NCI-H1417 (cell line): ENCODE data around the gene WWOX.

Experiments
- DNase-seq, 3 experiments: peaks; one replicate each; lab custom pipeline; 2025; lab: John Stamatoyannopoulos, UW

Gene WWOX

GRCh38 chr16:79136955-79137354, 1037.5 kb downstream of the WWOX start:
- no peak for DNase-seq

GRCh38 chr16:79137426-79137939, 1038.0 kb downstream of the WWOX start:
- no peak for DNase-seq

- no peak for DNase-seq
These were observed 1040.3 kb downstream of the WWOX start for GRCh38 chr16:79139799-79140198.

GRCh38 chr16:79143026-79143425, 1043.6 kb downstream of the WWOX start:
- DNase-seq: no peak

GRCh38 chr16:79150151-79150550, 1050.7 kb downstream of the WWOX start:
- DNase-seq: no peak

- no peak for DNase-seq
These were observed 1051.3 kb downstream of the WWOX start for GRCh38 chr16:79150632-79151310.

- DNase-seq: no peak
These were observed 1054.6 kb downstream of the WWOX start for GRCh38 chr16:79154086-79154485.

- DNase-seq: no peak
These were observed 1056.0 kb downstream of the WWOX start for GRCh38 chr16:79155471-79155870.

GRCh38 chr16:79155904-79156303, 1056.5 kb downstream of the WWOX start:
- no peak for DNase-seq

- DNase-seq: no peak
These were observed 1057.3 kb downstream of the WWOX start for GRCh38 chr16:79156761-79157160.

- DNase-seq: no peak
These were observed 1058.9 kb downstream of the WWOX start for GRCh38 chr16:79158337-79158736.

- no peak for DNase-seq
These were observed 1060.0 kb downstream of the WWOX start for GRCh38 chr16:79159261-79160049.

GRCh38 chr16:79162977-79163376, 1063.5 kb downstream of the WWOX start:
- peak in 1 of 3 experiments; percentile 18 for DNase-seq

GRCh38 chr16:79163691-79164387, 1064.4 kb downstream of the WWOX start:
- no peak for DNase-seq

- no peak for DNase-seq
These were observed 1065.0 kb downstream of the WWOX start for GRCh38 chr16:79164388-79164995.

- DNase-seq: no peak
These were observed 1065.6 kb downstream of the WWOX start for GRCh38 chr16:79165079-79165478.

GRCh38 chr16:79165506-79165905, 1066.1 kb downstream of the WWOX start:
- DNase-seq: no peak

- DNase-seq: no peak
These were observed 1068.4 kb downstream of the WWOX start for GRCh38 chr16:79167893-79168292.

GRCh38 chr16:79168321-79168720, 1068.9 kb downstream of the WWOX start:
- DNase-seq: no peak

- no peak for DNase-seq
These were observed 1069.8 kb downstream of the WWOX start for GRCh38 chr16:79169239-79169638.

- peak in 1 of 3 experiments; percentile 62 for DNase-seq
These were observed 1071.2 kb downstream of the WWOX start for GRCh38 chr16:79170555-79171246.

GRCh38 chr16:79171504-79171903, 1072.0 kb downstream of the WWOX start:
- DNase-seq: peak in 1 of 3 experiments; percentile 26
